Fibroblast of villous mesenchyme (primary cell): Measurements from ENCODE around the gene PATE3. TPM values are rescaled to one million over a fixed set of nuclear protein-coding genes. Genes with fewer than 3 reads are reported as not detected.

Experiments
- DNase-seq: peaks from one replicate; pipeline ENCODE4 v3.0.0-alpha.2; 2010; ENCODE audit warnings: low read depth
- H3K4me3 ChIP-seq: 2 replicates; pipeline ENCODE4 v1.5.1; 2011; ENCODE audit warnings: low read depth, mild to moderate bottlenecking, low read length
- total RNA-seq: library from RNA; depleted of rRNA; stranded (reverse); fragments of >200 nt; gene quantifications from 2 replicates; pipeline ENCODE4 v1.2.3, GENCODE V29; 2012
- TF ChIP-seq, protein P1 (sequence below): IDR thresholded peaks from 2 replicates; pipeline ENCODE4 v1.5.1; 2012; ENCODE audit warnings: low read depth, mild to moderate bottlenecking, low read length; ENCODE audit not compliant: insufficient read depth

PATE3 gene, protein sequence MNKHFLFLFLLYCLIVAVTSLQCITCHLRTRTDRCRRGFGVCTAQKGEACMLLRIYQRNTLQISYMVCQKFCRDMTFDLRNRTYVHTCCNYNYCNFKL
- not detected in 2 replicates for total RNA-seq

DNA sequence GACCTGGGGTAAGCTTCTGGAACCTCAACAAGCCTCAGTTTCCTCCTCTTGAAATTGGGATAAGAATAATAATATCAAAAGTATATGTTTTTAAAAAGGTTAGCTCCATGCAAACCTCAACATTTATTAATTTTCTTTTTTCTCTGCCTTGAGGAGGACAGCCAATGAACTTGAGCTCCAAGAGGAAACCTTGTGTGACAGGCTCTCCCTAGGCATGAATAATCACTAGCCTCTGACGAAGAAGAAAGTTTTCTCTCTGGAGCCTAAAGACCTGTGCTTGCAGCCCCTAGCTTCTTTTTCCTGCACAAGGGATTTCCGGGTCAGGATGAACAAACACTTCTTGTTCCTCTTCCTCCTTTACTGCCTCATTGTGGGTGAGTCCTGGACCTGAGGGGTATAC lies at the start of gene PATE3:
Gene PATE3, plus strand, starts transcription at position 301 of the 400 bp plus-strand sequence. Its CDS starts 25 bp downstream, at position 326.
- no peak for DNase-seq
- H3K4me3 ChIP-seq, result no peak within 1 kb of the TSS
- TF ChIP-seq, protein P1, sequence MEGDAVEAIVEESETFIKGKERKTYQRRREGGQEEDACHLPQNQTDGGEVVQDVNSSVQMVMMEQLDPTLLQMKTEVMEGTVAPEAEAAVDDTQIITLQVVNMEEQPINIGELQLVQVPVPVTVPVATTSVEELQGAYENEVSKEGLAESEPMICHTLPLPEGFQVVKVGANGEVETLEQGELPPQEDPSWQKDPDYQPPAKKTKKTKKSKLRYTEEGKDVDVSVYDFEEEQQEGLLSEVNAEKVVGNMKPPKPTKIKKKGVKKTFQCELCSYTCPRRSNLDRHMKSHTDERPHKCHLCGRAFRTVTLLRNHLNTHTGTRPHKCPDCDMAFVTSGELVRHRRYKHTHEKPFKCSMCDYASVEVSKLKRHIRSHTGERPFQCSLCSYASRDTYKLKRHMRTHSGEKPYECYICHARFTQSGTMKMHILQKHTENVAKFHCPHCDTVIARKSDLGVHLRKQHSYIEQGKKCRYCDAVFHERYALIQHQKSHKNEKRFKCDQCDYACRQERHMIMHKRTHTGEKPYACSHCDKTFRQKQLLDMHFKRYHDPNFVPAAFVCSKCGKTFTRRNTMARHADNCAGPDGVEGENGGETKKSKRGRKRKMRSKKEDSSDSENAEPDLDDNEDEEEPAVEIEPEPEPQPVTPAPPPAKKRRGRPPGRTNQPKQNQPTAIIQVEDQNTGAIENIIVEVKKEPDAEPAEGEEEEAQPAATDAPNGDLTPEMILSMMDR, result no peak

DNA sequence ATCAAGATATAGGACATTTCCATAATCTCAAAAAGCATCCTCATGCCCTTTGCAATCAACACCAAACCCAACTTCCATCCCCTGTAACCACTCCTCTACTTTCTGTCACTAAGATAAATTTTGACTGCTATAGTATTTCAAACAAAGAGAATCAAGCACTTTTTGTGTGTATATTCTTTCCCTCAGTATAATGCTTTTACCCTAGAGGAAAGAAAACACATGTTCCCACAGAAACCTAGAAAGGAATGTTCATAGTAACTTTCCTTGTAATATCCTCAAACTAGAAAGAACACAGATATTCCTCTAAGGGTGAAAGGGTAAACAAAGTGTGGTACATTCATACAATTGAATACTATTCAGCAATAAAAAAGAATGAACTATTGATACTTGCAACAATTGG lies 47.3 kb upstream of the PATE3 start:
- H3K4me3 ChIP-seq, result no peak overlapping the region
- TF ChIP-seq, protein P1, result no peak
- no peak for DNase-seq

DNA sequence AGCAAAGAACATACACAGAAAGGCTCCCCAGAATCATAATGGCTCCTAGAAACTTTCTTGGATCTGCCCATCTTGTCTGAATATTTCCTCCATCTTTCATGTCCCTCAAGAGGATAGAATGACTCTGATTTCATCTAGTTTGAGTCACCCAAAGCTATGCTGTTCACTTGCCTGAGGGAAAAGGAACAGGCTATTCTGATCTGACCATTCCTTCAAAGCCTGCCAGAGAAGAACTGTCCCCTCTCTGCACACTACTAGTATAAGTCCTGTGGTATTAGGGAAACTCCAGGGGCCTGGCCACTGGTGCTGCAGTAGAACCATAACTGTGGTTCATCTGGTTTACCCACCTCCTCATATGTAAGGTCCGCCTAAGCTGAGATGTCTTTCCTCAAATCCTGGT lies 44.2 kb upstream of the PATE3 start:
- DNase-seq, result no peak

DNA sequence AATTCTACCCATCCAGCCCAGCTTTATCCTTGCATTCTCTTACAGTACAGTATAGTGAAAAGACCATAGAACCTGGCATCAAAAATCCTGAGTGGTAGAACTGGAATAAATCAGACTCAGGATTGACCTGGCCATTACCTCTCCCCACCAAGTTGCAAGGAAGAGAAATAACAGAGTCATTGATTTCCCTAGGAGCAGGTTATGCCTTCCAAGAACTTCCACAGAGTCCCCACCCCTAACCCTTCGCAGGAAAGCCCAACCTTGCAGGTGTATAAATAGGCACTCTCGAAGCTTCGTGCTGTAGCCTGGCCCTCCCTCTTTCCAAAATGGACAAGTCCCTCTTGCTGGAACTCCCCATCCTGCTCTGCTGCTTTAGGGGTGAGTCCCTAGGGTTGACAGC lies 41.9 kb upstream of the PATE3 start, which contains the start of gene PATE1:
Gene PATE1, plus strand, starts transcription at position 301 of the 400 bp plus-strand sequence. Its CDS starts 26 bp downstream, at position 327.
- H3K4me3 ChIP-seq, result no peak within 1 kb of the TSS
- DNase-seq, result no peak
- TF ChIP-seq, protein P1, result no peak

More for the DNA sequence above, 44.2 kb upstream of the PATE3 start:
- H3K4me3 ChIP-seq, result no peak overlapping the region
- TF ChIP-seq, protein P1, result no peak

DNA sequence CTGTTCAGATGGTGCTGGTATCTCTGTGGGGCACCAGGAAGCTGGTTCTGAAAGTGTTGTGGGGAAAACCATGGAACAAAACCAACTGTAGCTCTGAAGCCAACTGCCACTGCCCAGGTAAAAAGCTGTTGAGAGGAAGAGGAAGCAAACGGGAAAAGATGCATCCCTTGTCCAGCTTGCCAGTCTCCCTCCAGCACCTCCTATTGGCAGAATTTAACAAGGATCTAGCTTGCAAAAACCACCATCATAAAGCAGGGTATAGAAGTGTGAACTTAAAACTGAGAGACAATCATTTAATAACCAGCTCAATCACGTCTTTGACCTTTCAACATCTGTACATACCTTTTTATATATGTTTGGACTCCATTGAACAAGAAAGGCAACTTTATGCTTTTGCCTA lies 37.3 kb upstream of the PATE3 start:
- DNase-seq, result no peak
- TF ChIP-seq, protein P1, result no peak
- no peak overlapping the region for H3K4me3 ChIP-seq

DNA sequence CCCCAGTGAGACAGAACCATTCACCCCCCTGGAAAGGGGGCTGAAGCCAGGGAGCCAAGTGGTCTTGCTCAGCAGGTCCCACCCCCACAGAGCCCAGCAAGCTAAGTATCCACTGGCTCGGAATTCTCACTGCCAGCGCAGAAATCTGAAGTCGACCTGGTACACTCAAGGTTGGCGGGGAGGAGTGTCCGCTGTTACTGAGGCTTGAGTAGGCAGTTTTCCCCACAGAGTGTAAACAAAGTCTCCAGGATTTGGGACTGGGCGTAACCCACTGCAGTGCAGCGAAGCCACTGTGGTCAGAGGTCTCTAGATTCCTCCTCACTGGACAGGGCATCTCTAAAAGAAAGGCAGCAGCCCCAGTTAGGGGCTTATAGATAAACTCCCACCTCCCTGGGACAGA lies 31.9 kb upstream of the PATE3 start:
- DNase-seq, result no peak
- TF ChIP-seq, protein P1, result no peak
- H3K4me3 ChIP-seq, result no peak overlapping the region

DNA sequence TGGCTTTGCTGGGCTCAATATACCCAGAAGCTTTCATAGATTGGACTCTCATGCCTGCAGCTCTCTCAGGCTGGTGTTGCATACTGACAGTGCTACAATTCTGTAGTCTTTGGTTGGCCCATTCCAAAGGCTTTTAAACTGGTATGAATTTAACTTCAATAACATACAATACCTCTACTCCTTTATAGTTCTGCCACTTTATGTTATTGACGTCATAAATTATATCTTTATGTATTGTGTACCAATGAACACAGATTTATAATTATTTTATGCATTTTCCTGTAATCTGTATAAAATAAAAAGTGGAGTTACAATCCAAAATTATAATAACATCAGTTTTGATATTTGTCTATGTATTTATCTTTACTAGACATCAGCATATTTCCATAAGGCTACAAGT lies 25.5 kb upstream of the PATE3 start:
- no peak overlapping the region for H3K4me3 ChIP-seq
- DNase-seq, result no peak
- TF ChIP-seq, protein P1, result no peak
